HCT116 (cell line): ENCODE measurements around the gene CLIP4.

Experiments
- CBX3 ChIP-seq: IDR thresholded peaks from 2 replicates; pipeline ENCODE4 v1.6.1; 2012; ENCODE audit warnings: low read depth
- ELF1 ChIP-seq: IDR thresholded peaks from 2 replicates; pipeline ENCODE4 v1.6.1; 2012; ENCODE audit warnings: low read depth, borderline replicate concordance
- EZH2 ChIP-seq: fragments of 200-600 bp; sonication (generic); IDR thresholded peaks from 2 replicates; pipeline ENCODE4 v1.6.1; 2017; ENCODE audit warnings: antibody characterized with exemption, mixed run types
- EZH2phosphoT487 ChIP-seq: fragments of 200-600 bp; IDR thresholded peaks from 2 replicates; pipeline ENCODE4 v1.6.1; 2018; ENCODE audit warnings: antibody characterized with exemption, borderline replicate concordance
- FOSL1 ChIP-seq: IDR thresholded peaks from 2 replicates; pipeline ENCODE4 v1.6.1; 2012; ENCODE audit warnings: low read depth
- POLR2AphosphoS5 ChIP-seq: IDR thresholded peaks from 2 replicates; pipeline ENCODE4 v1.6.1; 2011; ENCODE audit warnings: mild to moderate bottlenecking, low read depth, low read length, moderate library complexity
- RAD21 ChIP-seq: IDR thresholded peaks from 2 replicates; pipeline ENCODE4 v1.6.1; 2012; ENCODE audit warnings: low read depth, mild to moderate bottlenecking
- SP1 ChIP-seq: IDR thresholded peaks from 2 replicates; pipeline ENCODE4 v1.6.1; 2012; ENCODE audit warnings: low read depth
- TF ChIP-seq, protein P1 (sequence below), 3 experiments: fragments of 200-600 bp in 1 of 3; sonication (generic) in 1 of 3; IDR thresholded peaks in 2 of 3; conservative IDR thresholded peaks in 1 of 3; 2 replicates each; pipeline ENCODE4 v1.5.1; 2012 to 2017; ENCODE audit warnings: low read depth in 2 of 3, low read length in 2 of 3, antibody characterized with exemption in 1 of 3, borderline replicate concordance in 1 of 3, control low read depth in 1 of 3, mild to moderate bottlenecking in 1 of 3, mixed read lengths in 1 of 3, mixed run types in 1 of 3, moderate library complexity in 1 of 3; ENCODE audit not compliant: insufficient read depth in 1 of 3
- TF ChIP-seq, protein P2 (sequence below): IDR thresholded peaks from 2 replicates; pipeline ENCODE4 v1.6.1; 2012
- TF ChIP-seq, protein P3 (sequence below): IDR thresholded peaks from 2 replicates; pipeline ENCODE4 v1.6.1; 2011; ENCODE audit warnings: mild to moderate bottlenecking, low read length, moderate library complexity; ENCODE audit not compliant: insufficient replicate concordance; ENCODE audit errors: extremely low read depth
- TF ChIP-seq, protein P4 (sequence below): IDR thresholded peaks from 2 replicates; pipeline ENCODE4 v1.6.1; 2012; ENCODE audit warnings: low read depth

DNA sequence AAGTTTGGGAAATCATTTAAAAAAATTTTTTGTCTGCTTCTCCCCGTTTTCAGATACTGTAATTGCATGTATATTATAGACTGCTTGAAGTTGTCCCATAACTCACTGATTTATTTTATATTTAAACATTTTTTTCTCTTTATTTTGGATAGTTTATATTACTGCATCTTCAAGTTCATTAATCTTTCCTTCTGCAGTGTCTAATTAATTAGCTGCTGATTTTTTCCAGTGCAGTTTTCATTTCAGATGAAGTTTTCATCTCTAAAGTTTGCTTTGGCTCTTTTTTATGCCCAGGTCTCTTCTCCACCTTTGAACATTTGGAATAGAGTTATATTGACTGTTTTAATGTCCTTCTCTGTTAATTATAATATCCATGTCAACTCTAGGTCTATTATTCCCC is 9.3 kb downstream of the CLIP4 start:
- TF ChIP-seq, protein P1, sequence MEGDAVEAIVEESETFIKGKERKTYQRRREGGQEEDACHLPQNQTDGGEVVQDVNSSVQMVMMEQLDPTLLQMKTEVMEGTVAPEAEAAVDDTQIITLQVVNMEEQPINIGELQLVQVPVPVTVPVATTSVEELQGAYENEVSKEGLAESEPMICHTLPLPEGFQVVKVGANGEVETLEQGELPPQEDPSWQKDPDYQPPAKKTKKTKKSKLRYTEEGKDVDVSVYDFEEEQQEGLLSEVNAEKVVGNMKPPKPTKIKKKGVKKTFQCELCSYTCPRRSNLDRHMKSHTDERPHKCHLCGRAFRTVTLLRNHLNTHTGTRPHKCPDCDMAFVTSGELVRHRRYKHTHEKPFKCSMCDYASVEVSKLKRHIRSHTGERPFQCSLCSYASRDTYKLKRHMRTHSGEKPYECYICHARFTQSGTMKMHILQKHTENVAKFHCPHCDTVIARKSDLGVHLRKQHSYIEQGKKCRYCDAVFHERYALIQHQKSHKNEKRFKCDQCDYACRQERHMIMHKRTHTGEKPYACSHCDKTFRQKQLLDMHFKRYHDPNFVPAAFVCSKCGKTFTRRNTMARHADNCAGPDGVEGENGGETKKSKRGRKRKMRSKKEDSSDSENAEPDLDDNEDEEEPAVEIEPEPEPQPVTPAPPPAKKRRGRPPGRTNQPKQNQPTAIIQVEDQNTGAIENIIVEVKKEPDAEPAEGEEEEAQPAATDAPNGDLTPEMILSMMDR (IDR thresholded peaks at IDR 0.05 in 2 of 3, conservative IDR thresholded peaks at IDR 0.05 in 1 of 3; ENCODE audit: borderline replicate concordance in 1 of 3, insufficient read depth in 1 of 3, low read depth in 2 of 3, low read length in 2 of 3): no peak
- TF ChIP-seq, protein P2, sequence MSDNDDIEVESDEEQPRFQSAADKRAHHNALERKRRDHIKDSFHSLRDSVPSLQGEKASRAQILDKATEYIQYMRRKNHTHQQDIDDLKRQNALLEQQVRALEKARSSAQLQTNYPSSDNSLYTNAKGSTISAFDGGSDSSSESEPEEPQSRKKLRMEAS: no peak
- TF ChIP-seq EZH2: no peak
- no peak for TF ChIP-seq CBX3
- TF ChIP-seq, protein P3, sequence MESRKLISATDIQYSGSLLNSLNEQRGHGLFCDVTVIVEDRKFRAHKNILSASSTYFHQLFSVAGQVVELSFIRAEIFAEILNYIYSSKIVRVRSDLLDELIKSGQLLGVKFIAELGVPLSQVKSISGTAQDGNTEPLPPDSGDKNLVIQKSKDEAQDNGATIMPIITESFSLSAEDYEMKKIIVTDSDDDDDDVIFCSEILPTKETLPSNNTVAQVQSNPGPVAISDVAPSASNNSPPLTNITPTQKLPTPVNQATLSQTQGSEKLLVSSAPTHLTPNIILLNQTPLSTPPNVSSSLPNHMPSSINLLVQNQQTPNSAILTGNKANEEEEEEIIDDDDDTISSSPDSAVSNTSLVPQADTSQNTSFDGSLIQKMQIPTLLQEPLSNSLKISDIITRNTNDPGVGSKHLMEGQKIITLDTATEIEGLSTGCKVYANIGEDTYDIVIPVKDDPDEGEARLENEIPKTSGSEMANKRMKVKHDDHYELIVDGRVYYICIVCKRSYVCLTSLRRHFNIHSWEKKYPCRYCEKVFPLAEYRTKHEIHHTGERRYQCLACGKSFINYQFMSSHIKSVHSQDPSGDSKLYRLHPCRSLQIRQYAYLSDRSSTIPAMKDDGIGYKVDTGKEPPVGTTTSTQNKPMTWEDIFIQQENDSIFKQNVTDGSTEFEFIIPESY: no peak
- TF ChIP-seq, protein P4, sequence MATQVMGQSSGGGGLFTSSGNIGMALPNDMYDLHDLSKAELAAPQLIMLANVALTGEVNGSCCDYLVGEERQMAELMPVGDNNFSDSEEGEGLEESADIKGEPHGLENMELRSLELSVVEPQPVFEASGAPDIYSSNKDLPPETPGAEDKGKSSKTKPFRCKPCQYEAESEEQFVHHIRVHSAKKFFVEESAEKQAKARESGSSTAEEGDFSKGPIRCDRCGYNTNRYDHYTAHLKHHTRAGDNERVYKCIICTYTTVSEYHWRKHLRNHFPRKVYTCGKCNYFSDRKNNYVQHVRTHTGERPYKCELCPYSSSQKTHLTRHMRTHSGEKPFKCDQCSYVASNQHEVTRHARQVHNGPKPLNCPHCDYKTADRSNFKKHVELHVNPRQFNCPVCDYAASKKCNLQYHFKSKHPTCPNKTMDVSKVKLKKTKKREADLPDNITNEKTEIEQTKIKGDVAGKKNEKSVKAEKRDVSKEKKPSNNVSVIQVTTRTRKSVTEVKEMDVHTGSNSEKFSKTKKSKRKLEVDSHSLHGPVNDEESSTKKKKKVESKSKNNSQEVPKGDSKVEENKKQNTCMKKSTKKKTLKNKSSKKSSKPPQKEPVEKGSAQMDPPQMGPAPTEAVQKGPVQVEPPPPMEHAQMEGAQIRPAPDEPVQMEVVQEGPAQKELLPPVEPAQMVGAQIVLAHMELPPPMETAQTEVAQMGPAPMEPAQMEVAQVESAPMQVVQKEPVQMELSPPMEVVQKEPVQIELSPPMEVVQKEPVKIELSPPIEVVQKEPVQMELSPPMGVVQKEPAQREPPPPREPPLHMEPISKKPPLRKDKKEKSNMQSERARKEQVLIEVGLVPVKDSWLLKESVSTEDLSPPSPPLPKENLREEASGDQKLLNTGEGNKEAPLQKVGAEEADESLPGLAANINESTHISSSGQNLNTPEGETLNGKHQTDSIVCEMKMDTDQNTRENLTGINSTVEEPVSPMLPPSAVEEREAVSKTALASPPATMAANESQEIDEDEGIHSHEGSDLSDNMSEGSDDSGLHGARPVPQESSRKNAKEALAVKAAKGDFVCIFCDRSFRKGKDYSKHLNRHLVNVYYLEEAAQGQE: no peak
- TF ChIP-seq ELF1: no peak
- TF ChIP-seq EZH2phosphoT487: no peak
- no peak for TF ChIP-seq RAD21
- TF ChIP-seq SP1: no peak
- no peak for TF ChIP-seq POLR2AphosphoS5
- TF ChIP-seq FOSL1: no peak
